Stimulated activated CD8-positive, alpha-beta memory T cell treated with anti-CD3 and anti-CD28 coated beads, Interleukin-12 subunit alpha, Interleukin-12 subunit beta, amount 100 ng/mL, for 24 hours (primary cell): ENCODE data around the gene SLC44A2.

ENCODE experiments used
- DNase-seq: peaks from one replicate; pipeline ENCODE4 v3.0.0-alpha.2; 2020; ENCODE audit errors: extremely low read depth

The SLC44A2 gene

GRCh38 chr19:10625003-10625761 is at the start of gene SLC44A2:
Gene SLC44A2 (plus strand): TSS chr19:10625553. CDS start chr19:10625634, 81 bp downstream.
- DNase-seq = no peak

GRCh38 chr19:10577951-10578350 is 47.4 kb upstream of the SLC44A2 start:
- no peak for DNase-seq

- DNase-seq = peak; percentile 71
Observed at GRCh38 chr19:10580979-10581631, 44.2 kb upstream of the SLC44A2 start.

- DNase-seq = no peak
Observed at GRCh38 chr19:10582091-10582490, 43.3 kb upstream of the SLC44A2 start.

GRCh38 chr19:10583036-10583776 is 42.1 kb upstream of the SLC44A2 start:
- no peak for DNase-seq

GRCh38 chr19:10586396-10586795 is 39.0 kb upstream of the SLC44A2 start:
- no peak for DNase-seq

GRCh38 chr19:10587022-10587838 is 38.1 kb upstream of the SLC44A2 start, which contains the start of gene AP1M2:
Gene AP1M2 (minus strand): TSS chr19:10587312. CDS start chr19:10587231, 81 bp downstream.
- no peak for DNase-seq

- DNase-seq = no peak
Observed at GRCh38 chr19:10587839-10588150, 37.6 kb upstream of the SLC44A2 start.

- no peak for DNase-seq
Observed at GRCh38 chr19:10593148-10593547, 32.2 kb upstream of the SLC44A2 start.

GRCh38 chr19:10593820-10594637 is 31.3 kb upstream of the SLC44A2 start:
- no peak for DNase-seq

GRCh38 chr19:10600149-10600548 is 25.2 kb upstream of the SLC44A2 start:
- DNase-seq = no peak

GRCh38 chr19:10601999-10602329 is 23.4 kb upstream of the SLC44A2 start:
- no peak for DNase-seq

- DNase-seq = peak; percentile 69
Observed at GRCh38 chr19:10602330-10603083, 22.8 kb upstream of the SLC44A2 start.

- peak; percentile 47 for DNase-seq
Observed at GRCh38 chr19:10603084-10603872, 22.1 kb upstream of the SLC44A2 start.

GRCh38 chr19:10603873-10604459 is 21.4 kb upstream of the SLC44A2 start:
- no peak for DNase-seq

- no peak for DNase-seq
Observed at GRCh38 chr19:10604460-10604980, 20.8 kb upstream of the SLC44A2 start.

- DNase-seq = no peak
Observed at GRCh38 chr19:10611907-10612306, 13.4 kb upstream of the SLC44A2 start.

GRCh38 chr19:10612499-10613119 is 12.7 kb upstream of the SLC44A2 start:
- no peak for DNase-seq
